CD4-positive, alpha-beta T cell treated with Interleukin-6 at 100 ng/mL for 8 hours (primary cell): ENCODE data around the gene GP1BB.
"Not testable (repeated sequence)": the region's sequence is repeated elsewhere in the genome, so short reads cannot be mapped to it uniquely, and the experiment has no call there.

Source experiments
- DNase-seq: peaks from one replicate; pipeline ENCODE4 v3.0.0-alpha.2; 2020; ENCODE audit warnings: mixed read lengths, low spot score

The GP1BB gene

DNA sequence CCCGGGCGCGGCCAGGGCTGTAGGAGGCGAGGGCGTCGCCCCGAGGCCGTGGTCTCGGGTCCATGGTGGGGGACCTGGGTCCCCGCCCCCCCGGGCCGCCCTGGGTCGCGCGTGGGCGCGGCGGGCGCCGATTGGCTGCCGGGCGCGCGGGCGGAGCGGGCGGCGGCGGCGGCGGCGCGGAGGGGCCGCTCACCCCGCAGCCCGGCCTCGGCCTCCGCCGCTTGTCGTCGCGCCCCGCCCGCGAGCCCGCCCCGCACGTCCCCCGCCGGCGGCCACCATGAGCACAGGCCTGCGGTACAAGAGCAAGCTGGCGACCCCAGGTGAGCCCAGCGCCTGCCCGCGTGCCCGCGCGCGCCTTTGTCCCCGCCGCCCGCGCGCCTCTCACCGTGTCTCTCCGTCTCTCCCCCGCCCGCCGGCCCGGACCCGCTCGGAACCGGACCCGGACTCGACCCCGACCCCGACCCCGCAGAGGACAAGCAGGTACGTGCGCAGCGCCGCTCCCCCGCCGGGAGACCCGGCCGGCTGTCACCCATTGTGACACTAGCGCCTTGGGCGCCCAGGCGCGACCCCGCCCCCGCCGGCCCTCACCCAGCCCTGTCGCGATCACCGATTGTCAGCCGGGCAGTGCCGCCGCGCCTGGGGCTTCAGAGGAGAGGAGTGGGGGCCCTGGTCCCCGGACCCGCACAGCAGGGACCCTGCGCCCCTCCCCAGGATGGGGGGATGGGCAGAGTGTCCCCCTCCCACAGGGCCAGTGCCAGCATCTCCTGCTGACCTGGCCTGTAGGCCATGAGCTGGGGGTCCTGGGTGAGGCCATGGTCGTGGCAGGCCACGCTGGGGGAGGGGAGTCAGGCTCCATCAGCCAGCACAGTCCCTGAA, 8.8 kb upstream of the GP1BB start, which contains the start of gene SEPTIN5:
Gene SEPTIN5, plus strand, starts transcription at position 192 of the 876 bp plus-strand sequence. Its CDS starts 86 bp downstream, at position 278.
- DNase-seq: no peak

GRCh38 chr22:19715188-19715930, 8.0 kb upstream of the GP1BB start:
- DNase-seq: no peak

DNA sequence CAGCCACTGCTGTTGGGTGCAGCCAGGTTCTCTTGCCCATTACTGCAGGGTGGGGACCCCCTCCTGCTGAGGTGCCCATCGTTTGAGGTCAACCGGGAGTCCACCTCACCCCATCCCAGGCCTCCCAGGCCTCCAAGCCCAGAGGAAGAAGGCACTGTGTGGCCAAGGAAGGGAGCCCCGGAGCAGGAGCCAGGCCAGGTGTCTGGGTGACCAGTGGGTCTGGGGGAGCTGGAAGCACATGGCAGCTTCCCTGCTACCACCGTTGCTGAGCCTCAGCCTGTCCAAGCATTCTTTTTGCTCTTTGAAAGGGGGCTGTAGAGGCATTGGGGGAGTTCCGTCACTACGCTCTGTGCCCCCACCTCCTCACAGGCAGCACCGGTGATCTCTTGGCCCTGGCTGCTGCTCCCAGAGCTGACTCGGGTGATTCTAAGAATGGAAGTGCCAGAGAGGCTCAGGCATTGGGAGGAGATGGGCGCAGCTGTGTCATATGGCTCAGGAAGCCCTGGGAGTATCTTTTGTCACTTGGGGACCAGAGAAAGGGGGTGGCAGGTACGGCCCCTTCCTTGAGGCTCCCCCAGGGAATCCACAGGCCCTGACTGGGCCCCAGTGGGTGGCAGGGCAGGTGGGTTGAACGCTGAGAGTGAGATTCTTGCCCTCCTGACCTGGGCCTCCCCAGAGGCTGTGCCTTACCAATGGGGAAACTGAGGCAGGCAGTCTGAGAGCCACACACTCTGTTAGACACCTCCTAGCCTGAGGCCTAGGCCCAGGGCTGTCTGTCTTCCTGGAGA, 7.1 kb upstream of the GP1BB start:
- no peak for DNase-seq

GRCh38 chr22:19716829-19717105, 6.6 kb upstream of the GP1BB start:
- no peak for DNase-seq

- DNase-seq: no peak
These were observed 6.2 kb upstream of the GP1BB start for GRCh38 chr22:19717181-19717580.

- DNase-seq: peak; percentile 72
These were observed 5.5 kb upstream of the GP1BB start for GRCh38 chr22:19717691-19718455.

DNA sequence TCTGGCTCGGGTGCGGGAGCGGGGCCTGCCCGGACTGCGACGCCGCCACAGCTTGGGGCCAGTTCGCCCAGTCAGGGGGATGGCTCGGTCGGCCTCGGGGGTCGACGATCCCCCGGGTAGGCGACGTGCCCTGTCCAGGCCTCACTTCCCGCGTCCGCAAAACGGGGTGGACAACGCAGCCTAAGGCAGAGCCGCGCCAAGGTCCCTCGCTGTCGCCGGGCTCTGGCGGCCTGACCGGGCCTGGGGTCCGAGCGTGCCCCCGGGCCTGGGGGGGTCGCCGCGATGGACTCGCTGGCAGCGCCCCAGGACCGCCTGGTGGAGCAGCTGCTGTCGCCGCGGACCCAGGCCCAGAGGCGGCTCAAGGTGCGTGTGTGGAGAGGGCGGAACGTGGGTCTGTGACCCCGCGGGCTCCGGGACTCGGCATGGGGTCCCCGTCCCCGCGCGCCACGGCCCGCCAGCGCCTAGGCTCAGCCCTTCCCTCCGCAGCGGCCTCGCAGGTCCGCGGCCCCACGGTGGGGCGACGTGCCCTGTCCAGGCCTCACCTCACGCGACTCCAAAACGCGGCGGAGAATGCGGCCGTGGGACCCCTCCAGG, 4.8 kb upstream of the GP1BB start:
- no peak for DNase-seq

DNA sequence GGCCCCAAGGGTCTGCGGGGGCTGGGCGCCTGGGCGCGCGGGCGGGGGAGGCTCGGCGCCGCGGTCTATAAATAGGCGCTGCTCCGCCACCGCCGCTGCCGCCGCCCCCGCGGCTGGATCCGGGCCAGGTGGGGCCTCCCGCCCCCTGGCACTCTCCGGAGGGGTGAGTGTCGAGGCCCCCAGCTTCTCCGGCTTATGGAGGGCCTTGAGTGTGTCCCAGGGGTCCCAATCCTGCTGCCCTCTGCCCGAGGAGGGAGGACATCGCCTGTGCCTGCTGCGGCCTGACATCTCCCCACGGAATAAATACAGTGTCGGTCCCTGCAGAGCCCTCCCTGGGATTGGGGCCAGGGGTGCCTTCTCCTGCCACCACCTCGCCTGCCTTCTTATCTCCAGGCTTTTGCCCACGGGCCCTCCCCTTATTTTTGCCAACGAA, 4.3 kb upstream of the GP1BB start:
- DNase-seq: no peak

- no peak for DNase-seq
These were observed 3.8 kb upstream of the GP1BB start for GRCh38 chr22:19719488-19720021.

GRCh38 chr22:19720150-19720827, 3.0 kb upstream of the GP1BB start:
- no peak for DNase-seq

DNA sequence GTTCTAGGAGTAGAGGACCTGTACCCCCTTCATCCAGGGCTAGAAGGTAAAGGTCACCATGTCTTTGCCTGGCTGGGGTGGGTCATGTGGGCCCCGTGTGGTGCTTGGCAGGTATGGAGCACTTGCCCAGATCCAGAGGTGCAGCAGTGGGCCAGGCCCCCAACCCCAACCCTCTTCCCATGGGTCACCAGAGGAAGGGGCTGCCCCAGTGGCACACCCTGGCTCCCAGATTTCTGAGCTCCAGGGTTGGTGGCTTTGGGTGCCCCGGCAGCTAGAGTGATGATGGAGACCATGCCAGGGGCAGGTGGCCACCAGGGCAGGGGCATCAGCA, 2.4 kb upstream of the GP1BB start:
- no peak for DNase-seq

- DNase-seq: no peak
These were observed 1.8 kb upstream of the GP1BB start for GRCh38 chr22:19721330-19722177.

DNA sequence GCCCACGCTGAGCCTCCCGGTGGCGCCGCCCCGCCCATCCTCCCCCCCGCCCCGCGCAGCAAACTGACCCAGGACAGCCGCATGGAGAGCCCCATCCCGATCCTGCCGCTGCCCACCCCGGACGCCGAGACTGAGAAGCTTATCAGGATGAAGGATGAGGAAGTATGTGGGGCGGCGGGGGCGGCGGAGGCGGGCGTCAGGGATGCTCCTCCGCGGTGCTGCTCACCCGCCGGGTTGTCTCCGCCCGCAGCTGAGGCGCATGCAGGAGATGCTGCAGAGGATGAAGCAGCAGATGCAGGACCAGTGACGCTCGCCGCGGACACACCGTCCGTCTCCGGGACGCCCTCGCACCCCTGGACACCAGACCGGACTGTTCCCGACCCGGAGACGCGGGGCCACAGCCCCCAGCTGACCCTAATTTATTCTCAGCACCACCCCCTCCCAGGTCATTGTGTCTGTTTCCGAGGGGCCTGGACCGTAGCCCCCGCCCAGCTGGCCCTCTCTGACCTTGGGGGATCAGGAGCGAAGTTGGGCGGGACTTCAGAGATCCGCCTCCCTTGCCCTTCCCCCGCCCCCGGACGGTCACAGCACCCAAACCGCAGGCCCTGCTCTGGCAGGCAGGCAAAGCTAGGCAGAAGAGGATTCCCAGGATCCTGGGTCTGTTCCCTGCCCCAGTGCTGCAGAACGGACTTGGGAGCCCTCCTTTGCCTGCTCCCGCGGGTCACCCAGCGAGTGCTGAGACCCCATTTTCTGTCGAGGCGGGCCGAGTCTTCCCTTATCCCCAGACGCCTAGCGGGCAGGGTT, 959 bp upstream of the GP1BB start:
- DNase-seq: no peak

DNA sequence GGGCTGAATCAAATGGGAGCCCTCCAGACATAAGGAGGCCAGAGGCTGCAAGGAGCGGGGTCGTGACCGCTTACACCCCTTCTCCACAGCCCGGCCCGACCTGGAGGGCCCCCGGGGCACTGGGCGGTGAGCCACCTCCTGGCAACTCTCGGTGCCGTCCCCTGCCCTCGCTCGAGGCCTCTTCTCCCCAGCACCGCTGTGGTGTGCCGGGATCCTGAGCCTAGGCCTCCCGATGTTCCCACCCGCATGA, 432 bp upstream of the GP1BB start:
- no peak for DNase-seq

DNA sequence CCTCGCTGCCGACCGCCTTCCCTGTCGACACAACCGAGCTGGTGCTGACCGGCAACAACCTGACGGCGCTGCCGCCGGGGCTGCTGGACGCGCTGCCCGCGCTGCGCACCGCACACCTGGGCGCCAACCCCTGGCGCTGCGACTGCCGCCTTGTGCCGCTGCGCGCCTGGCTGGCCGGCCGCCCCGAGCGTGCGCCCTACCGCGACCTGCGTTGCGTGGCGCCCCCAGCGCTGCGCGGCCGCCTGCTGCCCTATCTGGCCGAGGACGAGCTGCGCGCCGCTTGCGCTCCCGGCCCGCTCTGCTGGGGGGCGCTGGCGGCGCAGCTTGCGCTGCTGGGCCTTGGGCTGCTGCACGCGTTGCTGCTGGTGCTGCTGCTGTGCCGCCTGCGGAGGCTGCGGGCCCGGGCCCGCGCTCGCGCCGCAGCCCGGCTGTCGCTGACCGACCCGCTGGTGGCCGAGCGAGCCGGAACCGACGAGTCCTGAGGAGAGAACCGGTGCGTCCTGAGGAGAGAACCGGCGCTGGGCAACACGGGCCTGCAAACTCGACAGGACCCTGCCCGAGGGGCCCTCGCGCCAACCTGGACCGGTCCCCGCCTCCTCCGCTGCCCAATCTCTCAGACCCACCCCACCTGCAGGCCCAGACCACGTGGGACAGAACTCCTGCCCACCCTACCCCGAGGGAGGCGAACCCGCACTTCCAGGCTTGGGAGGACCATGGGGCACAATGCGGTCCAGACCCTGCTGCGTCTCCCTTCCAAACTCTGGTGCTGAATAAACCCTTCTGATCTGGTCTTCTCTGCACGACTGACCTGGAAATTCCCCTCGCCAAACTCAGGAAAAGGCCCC, 866 bp downstream of the GP1BB start:
- DNase-seq: no peak

DNA sequence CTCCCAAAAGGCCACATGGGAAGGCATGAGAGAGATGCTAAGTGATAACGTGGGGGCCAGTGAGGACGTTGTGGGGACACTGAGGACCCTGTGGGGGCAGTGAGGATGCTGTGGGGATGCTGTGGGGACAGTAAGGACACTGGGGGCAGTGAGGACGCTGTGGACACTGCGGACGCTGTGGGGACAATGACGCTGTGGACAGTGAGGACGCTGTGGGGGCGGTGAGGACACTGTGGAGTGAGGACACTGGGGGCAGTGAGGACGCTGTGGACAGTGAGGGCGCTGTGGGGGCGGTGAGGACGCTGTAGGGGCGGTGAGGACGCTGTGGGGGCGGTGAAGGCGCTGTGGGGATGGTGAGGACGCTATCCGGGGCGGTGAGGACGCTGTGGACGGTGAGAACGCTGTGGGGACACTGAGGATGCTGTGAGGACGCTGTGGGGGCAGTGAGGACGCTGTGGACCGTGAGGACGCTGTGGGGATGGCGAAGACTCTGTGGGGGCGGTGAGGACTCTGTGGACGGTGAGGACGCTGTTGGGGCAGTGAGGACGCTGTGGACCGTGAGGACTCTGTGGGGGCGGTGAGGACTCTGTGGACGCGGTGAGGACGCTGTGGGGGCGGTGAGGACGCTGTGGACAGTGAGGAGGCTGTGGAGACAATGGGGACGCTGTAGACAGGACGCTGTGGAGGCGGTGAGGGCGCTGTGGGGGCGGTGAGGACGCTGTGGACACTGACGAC, 1.8 kb downstream of the GP1BB start:
- no peak for DNase-seq

DNA sequence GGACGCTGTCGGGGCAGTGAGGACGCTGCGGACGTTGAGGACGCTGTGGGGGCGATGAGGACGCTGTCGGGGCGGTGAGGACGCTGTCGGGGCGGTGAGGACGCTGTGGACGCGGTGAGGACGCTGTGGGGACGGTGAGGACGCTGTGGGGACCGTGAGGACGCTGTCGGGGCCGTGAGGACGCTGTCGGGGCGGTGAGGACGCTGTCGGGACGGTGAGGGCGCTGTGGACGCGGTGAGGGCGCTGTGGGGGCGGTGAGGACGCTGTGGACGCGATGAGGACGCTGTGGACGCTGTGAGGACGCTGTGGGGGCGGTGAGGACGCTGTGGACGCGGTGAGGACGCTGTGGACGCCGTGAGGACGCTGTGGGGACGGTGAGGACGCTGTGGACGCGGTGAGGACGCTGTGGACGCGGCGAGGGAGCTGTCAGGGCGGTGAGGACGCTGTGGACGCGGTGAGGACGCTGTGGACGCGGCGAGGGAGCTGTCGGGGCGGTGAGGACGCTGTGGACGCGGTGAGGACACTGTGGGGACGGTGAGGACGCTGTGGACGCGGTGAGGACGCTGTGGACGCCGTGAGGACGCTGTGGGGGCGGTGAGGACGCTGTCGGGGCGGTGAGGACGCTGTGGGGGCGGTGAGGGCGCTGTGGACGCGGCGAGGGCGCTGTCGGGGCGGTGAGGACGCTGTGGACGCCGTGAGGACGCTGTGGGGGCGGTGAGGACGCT, 2.9 kb downstream of the GP1BB start:
- DNase-seq: not testable (repeated sequence)
